ENCODE measurements around the gene LIM2. TPM values are rescaled to one million over a fixed set of nuclear protein-coding genes. Genes with fewer than 3 reads are reported as not detected.

LIM2 gene
- total RNA-seq, 1 experiment from 2014 or later: not detected

DNA sequence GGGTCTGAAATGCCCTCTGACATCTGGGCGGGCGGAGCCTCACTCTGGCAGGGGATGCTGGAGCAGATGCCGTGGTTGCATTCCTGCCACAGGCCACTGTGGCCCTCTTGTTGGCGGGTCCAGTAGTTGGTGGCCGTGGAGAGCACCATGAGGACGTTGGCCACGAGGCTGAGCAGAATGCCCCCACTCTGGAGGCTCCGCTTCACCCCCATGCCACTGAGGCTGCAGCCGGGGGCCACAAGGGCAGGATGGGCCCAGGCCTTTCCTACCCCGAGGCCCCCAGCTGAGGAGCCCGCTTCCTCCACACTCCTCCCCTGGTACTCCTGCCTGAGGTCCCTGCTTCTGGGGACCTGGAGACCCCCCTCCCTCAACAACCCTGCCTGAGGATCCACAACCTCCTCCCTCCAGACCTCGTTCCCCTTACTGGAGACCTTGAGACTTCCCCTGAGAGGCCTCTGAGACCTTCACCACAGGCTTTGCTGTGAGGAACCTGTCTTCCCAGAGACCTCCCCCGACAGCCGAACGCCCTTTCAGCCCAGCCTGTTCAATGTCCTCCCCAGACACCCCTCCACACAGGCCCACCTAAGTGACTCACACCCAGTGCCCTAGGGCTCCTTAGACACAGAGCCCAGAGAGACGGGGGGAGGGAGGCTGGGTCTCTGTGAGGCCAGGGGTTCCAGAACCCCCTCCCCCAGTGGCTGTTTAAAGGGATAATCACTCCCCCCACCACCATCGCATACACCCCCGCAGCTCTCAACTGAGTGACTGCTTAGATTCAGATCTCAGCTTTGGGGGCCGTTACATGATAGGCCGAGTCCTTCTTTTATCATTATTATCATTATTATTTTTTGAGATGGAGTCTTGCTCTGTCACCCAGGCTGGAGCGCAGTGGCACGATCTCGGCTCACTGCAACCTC, 19.1 kb downstream of the LIM2 start, which contains the start of gene CLDND2:
CLDND2 (minus strand) TSS at position 638 of the 917 bp plus-strand sequence; CDS start at position 212, 426 bp downstream.
- no peak for DNase-seq (ENCODE audit: low read depth)
- in situ Hi-C loops (cut with HindIII; ENCODE audit: low pct_unique_long_range_greater_than_20kb, low sequenced_read_pairs): no loop called here

DNA sequence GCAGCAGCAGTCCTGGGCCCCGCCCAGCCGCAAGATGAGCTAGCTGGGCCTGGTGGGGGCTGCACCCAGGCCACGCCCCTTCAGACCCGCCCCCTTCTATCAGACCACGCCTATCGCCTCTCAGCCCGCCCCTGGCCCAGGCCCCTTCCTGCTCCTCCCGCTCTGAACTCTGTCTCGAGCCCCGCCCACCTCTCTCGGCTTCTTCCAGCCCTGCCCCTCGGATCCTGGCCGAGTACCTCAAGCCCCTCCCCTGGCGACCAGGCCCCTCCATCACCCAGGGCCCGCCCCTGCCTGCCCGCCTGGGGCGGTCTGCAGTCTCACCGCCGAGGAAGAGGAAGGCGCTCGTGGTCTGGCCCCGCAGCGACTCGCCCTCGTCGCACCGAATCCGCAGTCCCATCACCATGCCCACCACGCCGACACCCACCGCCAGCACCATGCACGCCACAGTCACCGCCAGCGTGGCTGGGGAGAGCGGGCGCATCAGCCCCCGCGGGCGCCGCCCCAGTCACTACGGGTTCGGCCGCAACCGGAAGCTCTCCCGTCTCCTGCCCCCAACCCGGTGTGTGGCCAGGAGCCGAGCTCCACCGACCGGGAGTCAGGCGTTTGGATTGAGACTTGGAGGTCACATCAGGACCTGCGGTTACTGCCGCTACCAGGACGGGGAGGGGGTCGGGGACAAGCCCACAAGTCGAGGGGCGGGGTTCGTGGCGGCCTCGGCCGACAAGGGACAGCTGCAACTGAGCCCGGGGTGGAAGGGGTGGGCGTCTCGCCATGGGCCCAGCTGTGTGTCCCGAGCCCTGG, 20.0 kb downstream of the LIM2 start:
- in situ Hi-C loops (cut with HindIII; ENCODE audit: low pct_unique_long_range_greater_than_20kb, low sequenced_read_pairs): no loop called here
- peak; percentile 99 for DNase-seq (ENCODE audit: low read depth)

DNA sequence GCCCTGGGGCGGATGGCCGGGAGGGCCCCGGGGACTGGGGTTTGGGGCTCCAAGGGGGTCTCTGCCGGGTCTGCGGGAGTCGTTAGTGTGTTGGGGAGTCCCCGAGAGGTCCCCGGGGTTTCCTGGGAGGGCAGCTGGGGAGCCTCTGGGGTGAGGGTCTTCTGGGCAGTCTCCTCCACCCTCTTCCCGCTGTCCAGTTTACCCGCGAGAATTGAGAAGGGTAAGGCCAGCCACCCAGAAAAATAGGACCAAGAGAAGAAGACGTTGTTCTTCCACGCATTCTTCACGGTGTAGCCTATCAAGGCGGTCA, 20.6 kb downstream of the LIM2 start:
- DNase-seq (ENCODE audit: low read depth): no peak
- in situ Hi-C loops (cut with HindIII; ENCODE audit: low pct_unique_long_range_greater_than_20kb, low sequenced_read_pairs): no loop called here

DNA sequence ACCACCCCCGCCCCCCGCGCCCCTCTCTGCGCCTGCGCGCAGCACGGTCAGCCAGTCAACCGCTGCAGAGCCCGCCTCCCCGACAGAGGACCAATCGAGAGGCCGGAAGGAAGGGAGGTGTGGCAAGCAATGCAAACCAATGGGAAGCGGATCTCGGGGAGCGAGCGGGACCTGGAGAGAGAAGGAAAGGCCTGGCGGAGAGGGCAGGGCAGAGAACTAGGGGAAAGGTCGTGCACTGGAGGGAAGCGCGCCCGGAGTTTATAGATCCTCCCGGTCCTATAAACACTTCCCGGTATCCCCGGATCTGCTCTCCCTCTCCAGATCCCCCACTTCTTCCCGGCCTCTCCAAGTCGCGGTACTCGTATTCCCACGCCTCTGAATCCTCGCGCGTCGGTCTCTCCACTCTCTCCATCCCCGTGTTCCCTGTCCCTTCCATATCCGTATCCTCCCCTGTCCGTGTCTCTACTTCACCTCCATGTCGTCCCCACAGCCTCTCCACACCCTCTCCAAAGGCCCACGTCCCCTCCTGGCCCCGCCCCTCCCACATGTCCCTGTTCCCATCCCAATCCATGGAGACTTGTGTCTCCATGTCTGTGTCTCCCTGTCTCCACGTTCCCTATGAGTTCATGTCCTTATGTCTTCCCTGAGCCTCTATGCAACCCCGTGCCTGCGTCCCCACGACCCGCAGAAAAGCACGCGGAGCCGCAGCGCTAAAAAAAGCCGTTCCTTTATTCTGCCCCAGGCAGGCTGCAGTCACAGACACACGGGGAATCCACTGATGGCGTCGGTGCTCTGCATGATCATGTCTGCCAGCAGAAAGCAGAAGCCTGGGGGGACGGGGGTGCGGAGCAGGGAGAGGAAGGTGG, 21.2 kb downstream of the LIM2 start:
- peak; percentile 98 for DNase-seq (ENCODE audit: low read depth)
- in situ Hi-C loops (cut with HindIII; ENCODE audit: low pct_unique_long_range_greater_than_20kb, low sequenced_read_pairs): no loop called here

DNA sequence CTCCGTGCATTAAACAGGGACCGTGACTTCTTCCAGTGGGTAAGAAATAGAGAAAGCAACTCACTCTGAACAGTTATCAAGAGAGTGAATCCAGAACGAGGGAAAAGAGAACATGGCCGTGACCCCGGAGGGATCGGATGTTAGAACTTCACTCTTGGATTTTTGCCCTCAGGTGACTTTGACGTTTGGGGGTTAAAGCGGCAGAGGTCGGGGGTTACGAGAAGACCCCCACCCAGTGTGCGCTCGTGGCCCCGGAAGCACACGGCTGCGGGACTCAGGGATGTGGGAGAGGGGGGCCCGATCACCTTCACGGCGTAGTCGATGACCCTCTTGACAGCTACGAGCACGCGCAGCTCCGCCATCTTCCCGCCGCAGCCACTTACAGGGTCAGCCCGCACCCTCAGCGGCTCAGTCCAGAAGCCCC, 21.8 kb downstream of the LIM2 start, which contains the start of gene ETFB:
ETFB (minus strand) TSS at position 424 of the 424 bp plus-strand sequence; CDS start at position 362, 62 bp downstream.
- in situ Hi-C loops (cut with HindIII; ENCODE audit: low pct_unique_long_range_greater_than_20kb, low sequenced_read_pairs): no loop called here
- DNase-seq (ENCODE audit: low read depth): no peak

DNA sequence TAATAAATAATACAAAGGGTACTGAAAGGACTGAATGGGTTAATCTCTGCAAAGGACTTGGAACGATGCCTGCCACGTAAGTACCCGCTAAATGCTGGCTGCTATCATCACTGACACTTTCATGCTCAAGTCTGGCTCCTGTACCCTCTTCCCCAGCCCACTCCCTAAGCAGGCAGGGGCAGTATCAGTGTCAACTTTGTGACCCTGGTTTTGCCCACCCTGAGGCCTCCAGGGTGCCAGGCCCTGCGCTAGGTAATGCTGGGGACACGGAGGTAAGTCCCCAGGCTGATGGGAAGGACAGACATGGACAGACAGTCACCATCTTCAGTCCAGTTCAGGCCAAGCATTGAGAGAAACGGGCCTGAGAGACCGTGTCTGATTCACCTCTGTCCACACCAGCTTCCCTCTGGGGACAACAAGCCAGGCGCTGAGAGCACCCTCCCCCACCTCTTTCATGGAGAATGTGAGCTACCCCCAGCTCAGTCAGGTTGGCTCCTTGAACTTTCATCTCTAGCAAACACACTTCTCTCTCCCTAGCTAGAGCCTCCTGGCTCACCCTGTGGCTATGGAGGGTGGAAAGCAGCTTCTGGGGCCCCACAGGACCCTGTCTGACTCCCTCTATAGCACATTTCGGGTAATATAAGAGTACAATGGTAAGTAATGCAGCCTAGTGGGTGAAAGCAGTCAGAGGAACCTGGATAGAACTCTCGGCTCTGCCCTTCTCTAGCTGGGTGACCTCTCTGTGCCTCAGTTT, 22.4 kb downstream of the LIM2 start:
- in situ Hi-C loops (cut with HindIII; ENCODE audit: low pct_unique_long_range_greater_than_20kb, low sequenced_read_pairs): no loop called here
- DNase-seq (ENCODE audit: low read depth): peak; percentile 61

DNA sequence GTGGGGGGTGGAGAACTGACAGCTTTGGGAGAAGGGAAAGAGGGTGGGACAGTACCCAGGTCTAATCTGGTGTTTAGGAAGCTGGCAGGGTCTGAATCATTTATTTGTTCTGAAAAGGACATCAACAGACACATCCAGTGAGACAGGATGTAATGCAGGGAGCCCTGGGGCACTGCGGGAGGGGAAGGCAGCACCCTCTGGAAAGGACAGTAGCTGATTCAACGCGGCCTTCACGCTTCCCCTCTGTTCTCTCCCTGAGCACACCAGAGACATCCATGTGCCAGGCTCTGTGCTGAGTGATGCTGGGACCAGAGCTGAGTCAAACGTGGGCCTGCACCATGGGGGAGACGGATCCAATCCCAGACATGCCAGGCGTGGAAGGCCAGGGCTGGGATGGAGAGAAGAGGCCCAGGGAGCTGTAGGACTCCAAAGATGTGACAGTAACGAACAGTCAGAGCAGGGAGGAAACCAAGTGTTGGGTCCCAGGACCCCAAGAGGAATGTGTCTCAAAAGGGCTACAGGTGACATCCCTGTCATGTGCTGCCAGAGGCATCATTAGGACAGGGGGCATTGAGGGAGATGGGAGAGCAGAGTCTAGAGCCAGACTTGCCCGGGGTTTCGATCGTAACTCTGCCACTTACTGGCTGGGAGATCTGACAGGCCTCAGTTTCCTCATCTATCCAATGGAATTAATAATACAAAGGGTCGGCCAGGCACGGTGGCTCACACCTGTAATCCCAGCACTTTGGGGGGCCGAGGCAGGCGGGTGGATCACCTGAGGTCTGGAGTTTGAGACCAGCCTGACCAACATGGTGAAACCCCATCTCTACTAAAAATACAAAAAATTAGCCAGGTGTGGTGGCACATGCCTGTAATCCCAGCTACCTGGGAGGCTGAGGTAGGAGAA, 23.3 kb downstream of the LIM2 start:
- in situ Hi-C loops (cut with HindIII; ENCODE audit: low pct_unique_long_range_greater_than_20kb, low sequenced_read_pairs): no loop called here
- peak; percentile 39 for DNase-seq (ENCODE audit: low read depth)

DNA sequence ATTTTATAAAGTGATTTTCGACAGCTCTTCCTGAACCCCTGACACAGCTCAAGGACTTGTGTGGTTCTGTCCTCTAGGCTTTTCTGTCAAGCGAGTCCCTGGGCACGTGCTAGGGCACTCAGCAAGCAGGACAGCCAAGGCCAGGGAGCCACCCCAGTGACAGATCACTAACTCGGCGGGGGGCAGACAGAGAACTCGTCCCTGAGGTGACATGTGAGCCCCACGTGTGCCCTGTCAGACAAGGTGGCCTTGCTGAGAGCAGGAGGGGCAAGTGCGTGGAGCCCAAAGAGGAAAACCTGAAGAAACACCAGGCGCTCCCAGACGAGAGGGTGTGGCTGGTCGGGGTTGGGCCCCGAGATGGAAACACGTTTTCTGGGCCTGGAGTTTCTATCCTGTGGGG, 26.5 kb downstream of the LIM2 start:
- in situ Hi-C loops (cut with HindIII; ENCODE audit: low pct_unique_long_range_greater_than_20kb, low sequenced_read_pairs): no loop called here
- DNase-seq (ENCODE audit: low read depth): no peak

DNA sequence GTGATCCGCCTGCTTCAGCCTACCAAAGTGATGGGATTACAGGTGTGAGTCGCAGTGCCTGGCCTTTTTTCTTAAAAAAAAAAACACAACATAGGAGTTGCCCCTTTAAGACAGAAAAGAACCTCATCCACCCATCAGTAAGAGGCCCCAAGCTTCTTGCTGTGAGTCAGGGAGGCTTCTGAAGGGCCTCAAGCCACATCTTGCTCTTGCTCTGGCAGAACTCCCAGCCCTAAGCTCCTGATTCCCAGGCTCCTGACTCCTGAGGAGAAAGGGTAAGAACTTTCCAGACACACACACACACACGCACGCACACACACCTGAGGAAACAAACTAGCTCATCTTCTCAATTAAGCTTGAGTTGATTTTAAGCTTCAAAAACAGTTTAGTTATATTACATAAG, 28.5 kb downstream of the LIM2 start:
- DNase-seq (ENCODE audit: low read depth): peak; percentile 74
- in situ Hi-C loops (cut with HindIII; ENCODE audit: low pct_unique_long_range_greater_than_20kb, low sequenced_read_pairs): no loop called here

DNA sequence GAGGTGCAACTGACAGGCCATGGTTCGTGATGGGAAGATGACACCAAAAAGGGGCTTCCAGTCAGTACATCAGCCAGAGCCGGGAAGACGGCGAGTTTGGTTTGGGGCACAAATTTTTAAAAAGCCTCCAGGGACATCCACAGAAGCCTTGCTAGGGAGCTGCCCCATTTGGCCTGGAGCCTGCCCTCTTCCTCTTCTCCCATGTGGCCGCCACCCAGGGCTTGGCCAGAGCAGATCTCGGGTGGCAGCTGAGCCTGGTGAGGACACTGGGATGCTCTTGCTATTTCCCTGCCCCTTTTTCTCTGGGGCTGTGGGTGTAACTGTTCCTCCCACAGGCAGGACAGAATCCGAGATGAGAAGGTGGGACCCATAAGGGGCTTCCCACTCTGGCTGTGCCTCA, 29.8 kb downstream of the LIM2 start:
- in situ Hi-C loops (cut with HindIII; ENCODE audit: low pct_unique_long_range_greater_than_20kb, low sequenced_read_pairs): no loop called here
- no peak for DNase-seq (ENCODE audit: low read depth)

DNA sequence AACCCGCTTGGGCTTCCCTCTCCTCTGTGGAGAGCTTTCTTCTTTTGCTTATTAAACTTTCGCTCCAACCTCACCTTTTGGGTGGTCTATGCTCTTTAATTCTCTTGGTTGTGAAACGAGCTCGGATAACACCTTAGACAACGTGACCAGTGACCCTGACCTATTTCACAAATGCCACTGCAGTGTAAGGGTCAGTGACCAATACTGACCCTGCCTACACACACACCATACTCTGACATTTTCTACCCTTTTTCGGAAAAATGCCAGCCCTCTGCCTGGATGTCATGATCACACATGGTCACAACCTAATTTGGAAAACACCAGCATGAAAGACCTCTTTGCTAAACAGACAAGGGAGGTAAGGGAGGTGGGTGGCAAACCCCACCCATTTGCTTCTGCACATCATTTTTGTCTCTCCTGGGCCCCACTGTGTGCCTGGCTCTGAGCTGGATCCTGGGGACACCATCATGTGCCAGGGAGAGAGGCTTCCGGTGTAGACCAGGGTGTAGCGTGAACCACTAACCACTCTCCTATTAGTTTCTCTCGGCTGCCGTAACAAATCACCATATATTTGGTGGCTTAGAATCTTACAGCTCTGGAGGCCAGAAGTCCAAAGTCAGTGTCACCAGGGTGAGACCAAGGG, 31.5 kb downstream of the LIM2 start:
- in situ Hi-C loops (cut with HindIII; ENCODE audit: low pct_unique_long_range_greater_than_20kb, low sequenced_read_pairs): no loop called here
- DNase-seq (ENCODE audit: low read depth): no peak

DNA sequence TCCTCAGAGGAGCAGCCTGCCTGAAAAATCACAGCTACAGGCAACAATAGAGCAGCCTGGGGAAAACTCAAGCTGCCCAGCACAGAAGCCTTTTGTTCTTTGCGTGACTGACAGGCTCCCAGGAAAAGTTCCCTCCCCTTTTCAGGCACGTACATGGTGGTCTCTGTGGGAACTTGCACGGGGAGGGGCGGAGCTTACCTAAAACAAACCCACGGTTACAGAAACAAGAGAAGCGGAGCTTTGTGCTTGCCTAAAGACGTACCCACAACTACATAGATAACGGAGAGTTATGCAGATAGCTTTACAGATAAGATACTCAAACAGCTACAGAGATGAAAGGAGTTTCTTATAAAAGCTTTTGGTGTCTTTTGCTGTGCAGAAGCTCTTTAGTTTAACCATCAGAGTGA, 33.0 kb downstream of the LIM2 start:
- in situ Hi-C loops (cut with HindIII; ENCODE audit: low pct_unique_long_range_greater_than_20kb, low sequenced_read_pairs): no loop called here
- no peak for DNase-seq (ENCODE audit: low read depth)

DNA sequence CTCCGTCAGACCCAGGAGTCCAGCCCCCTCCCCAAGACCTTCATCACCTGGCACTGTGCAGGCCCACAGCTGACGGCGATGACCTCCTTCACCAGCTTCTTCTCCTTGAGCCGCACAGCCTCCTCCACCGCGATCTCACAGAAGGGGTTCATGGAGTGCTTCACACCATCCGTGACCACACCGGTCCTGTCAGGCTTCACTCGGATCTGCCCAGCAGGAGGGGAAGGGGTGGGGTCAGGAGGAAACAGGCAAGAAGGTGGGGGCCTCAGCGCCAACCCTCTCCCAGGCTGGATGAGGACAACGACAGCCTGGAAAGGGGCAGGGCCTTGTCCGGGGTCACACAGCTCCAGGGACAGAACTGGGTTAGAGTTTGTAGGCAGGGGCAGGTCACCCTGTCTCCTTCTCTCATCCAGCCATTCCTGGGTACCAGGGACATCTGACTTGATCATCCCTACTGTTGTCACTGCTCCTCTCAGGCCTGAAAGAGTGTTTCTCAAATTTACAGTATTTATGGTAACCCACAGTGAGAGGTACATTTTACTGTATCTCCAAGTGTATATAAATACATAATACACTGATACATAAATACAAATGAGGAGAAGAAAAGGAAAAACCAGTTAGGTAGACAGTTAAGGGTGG, 33.6 kb downstream of the LIM2 start:
- no peak for DNase-seq (ENCODE audit: low read depth)
- in situ Hi-C loops (cut with HindIII; ENCODE audit: low pct_unique_long_range_greater_than_20kb, low sequenced_read_pairs): no loop called here

DNA sequence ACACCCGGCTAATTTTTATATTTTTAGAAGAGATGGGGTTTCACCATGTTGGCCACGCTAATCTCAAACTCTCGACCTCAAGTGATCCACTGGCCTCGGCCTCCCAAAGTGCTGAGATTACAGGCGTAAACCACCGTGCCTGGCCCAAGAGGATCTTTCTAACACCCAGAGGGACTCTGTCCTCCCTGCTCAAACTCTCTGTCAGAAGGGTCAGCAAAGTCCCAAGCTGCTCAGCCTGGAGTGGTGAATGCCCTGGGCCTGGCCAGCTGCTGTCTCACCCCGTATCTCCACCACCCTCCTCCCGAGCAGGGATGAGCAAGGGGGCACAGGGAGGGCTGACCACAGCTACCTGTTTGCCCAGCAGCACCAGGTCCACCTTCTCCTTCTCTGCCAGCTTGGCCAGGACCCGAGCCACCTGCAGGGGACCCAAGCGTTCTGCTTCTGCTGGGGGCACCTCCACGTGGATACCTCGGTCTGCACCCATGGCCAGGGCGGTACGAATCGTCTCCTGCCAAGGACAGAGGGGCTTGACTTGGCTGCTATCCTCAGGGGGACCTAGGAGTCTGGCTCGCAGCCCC, 34.9 kb downstream of the LIM2 start:
- no peak for DNase-seq (ENCODE audit: low read depth)
- in situ Hi-C loops (cut with HindIII; ENCODE audit: low pct_unique_long_range_greater_than_20kb, low sequenced_read_pairs): no loop called here

DNA sequence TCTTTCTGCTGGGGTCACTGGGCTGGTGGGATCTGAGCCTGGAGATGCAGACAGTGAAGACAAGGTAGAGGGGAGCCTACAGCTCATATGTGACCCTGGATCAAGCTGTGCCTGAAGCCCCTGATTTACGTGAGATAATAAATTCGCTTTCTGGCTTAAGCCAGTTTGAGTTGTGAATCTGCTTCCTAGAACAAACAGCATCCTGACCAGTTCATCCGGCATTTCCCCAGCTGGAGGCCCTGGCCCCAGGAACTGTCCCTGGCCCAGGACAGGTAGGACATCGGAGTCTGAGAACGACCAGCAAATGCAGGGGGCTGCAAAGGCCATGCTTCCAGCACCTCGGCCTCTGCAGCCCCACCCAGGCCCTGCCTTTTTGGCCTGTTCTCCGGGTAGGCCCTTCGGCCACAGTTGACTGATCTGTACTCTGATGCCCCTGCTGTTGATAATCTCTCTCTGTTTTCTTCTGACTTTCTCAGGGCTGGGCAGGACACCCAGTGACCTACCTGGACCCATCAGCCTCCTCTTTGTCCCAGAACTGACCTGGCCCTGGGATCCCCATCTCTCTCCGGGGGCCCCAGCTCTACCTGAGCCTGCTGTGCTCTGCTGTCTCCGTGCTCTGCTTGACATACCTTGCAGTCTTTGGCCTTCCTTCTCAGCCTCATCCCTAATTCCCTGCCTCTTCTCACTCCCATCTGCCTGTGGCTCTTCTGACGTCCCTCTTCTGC, 36.3 kb downstream of the LIM2 start:
- in situ Hi-C loops (cut with HindIII; ENCODE audit: low pct_unique_long_range_greater_than_20kb, low sequenced_read_pairs): no loop called here
- DNase-seq (ENCODE audit: low read depth): no peak

Data from Caki2 (cell line).